ENCODE measurements around the gene GNG2. TPM values are rescaled to one million over a fixed set of nuclear protein-coding genes. Genes with fewer than 3 reads are reported as not detected.

Gene GNG2
- total RNA-seq, 1 experiment from 2014 or later = not detected

- no peak for DNase-seq (ENCODE audit: extremely low read depth, low read depth)
Measured at GRCh38 chr14:51938137-51938536, 77.7 kb downstream of the GNG2 start.

GRCh38 chr14:51938821-51939220 is 78.4 kb downstream of the GNG2 start:
- no peak for DNase-seq (ENCODE audit: extremely low read depth, low read depth)

GRCh38 chr14:51939226-51939625 is 78.8 kb downstream of the GNG2 start:
- no peak for DNase-seq (ENCODE audit: extremely low read depth, low read depth)

GRCh38 chr14:51939755-51940301 is 79.4 kb downstream of the GNG2 start:
- DNase-seq (ENCODE audit: extremely low read depth, low read depth) = no peak

- no peak for DNase-seq (ENCODE audit: extremely low read depth, low read depth)
Measured at GRCh38 chr14:51942971-51943370, 82.6 kb downstream of the GNG2 start.

- no peak for DNase-seq (ENCODE audit: extremely low read depth, low read depth)
Measured at GRCh38 chr14:51950007-51950406, 89.6 kb downstream of the GNG2 start.

- no peak for DNase-seq (ENCODE audit: extremely low read depth, low read depth)
Measured at GRCh38 chr14:51951656-51952055, 91.2 kb downstream of the GNG2 start.

GRCh38 chr14:51954031-51954430 is 93.6 kb downstream of the GNG2 start:
- DNase-seq (ENCODE audit: extremely low read depth, low read depth) = no peak

- DNase-seq (ENCODE audit: extremely low read depth, low read depth) = no peak
Measured at GRCh38 chr14:51954657-51955056, 94.2 kb downstream of the GNG2 start.

GRCh38 chr14:51957950-51958349 is 97.5 kb downstream of the GNG2 start:
- no peak for DNase-seq (ENCODE audit: extremely low read depth, low read depth)

- no peak for DNase-seq (ENCODE audit: extremely low read depth, low read depth)
Measured at GRCh38 chr14:51959928-51960327, 99.5 kb downstream of the GNG2 start.

- DNase-seq (ENCODE audit: extremely low read depth, low read depth) = no peak
Measured at GRCh38 chr14:51960866-51961265, 100.5 kb downstream of the GNG2 start.

GRCh38 chr14:51962711-51963110 is 102.3 kb downstream of the GNG2 start:
- DNase-seq (ENCODE audit: extremely low read depth, low read depth) = no peak

- DNase-seq (ENCODE audit: extremely low read depth, low read depth) = no peak
Measured at GRCh38 chr14:51963286-51963685, 102.9 kb downstream of the GNG2 start.

- no peak for DNase-seq (ENCODE audit: extremely low read depth, low read depth)
Measured at GRCh38 chr14:51967521-51967920, 107.1 kb downstream of the GNG2 start.

- DNase-seq (ENCODE audit: extremely low read depth, low read depth) = no peak
Measured at GRCh38 chr14:51969852-51970540, 109.6 kb downstream of the GNG2 start.

- DNase-seq (ENCODE audit: extremely low read depth, low read depth) = no peak
Measured at GRCh38 chr14:51972566-51972965, 112.2 kb downstream of the GNG2 start.

- no peak for DNase-seq (ENCODE audit: extremely low read depth, low read depth)
Measured at GRCh38 chr14:51977075-51977474, 116.7 kb downstream of the GNG2 start.

- DNase-seq (ENCODE audit: extremely low read depth, low read depth) = no peak
Measured at GRCh38 chr14:51978681-51979085, 118.3 kb downstream of the GNG2 start.

- DNase-seq (ENCODE audit: extremely low read depth, low read depth) = peak; percentile 78
Measured at GRCh38 chr14:51979088-51979709, 118.8 kb downstream of the GNG2 start.

GRCh38 chr14:51981218-51981854 is 120.9 kb downstream of the GNG2 start:
- DNase-seq (ENCODE audit: extremely low read depth, low read depth) = no peak

GRCh38 chr14:51988221-51988620 is 127.8 kb downstream of the GNG2 start:
- DNase-seq (ENCODE audit: extremely low read depth, low read depth) = no peak

Measured in NCI-H460 (cell line).